22Rv1 (cell line): ENCODE measurements around the gene SATB1.

ENCODE experiments used
- ZFX ChIP-seq: fragments of 450-650 bp; IDR thresholded peaks from 2 replicates; pipeline ENCODE4 v1.6.1; 2017; ENCODE audit warnings: antibody characterized with exemption, borderline replicate concordance
- TF ChIP-seq, protein P1 (sequence below): fragments of 450-650 bp; IDR thresholded peaks from 2 replicates; pipeline ENCODE4 v1.5.1; 2017; ENCODE audit warnings: mild to moderate bottlenecking

GRCh38 chr3:18376682-18377081 lies 48.5 kb downstream of the SATB1 start:
- TF ChIP-seq, protein P1, sequence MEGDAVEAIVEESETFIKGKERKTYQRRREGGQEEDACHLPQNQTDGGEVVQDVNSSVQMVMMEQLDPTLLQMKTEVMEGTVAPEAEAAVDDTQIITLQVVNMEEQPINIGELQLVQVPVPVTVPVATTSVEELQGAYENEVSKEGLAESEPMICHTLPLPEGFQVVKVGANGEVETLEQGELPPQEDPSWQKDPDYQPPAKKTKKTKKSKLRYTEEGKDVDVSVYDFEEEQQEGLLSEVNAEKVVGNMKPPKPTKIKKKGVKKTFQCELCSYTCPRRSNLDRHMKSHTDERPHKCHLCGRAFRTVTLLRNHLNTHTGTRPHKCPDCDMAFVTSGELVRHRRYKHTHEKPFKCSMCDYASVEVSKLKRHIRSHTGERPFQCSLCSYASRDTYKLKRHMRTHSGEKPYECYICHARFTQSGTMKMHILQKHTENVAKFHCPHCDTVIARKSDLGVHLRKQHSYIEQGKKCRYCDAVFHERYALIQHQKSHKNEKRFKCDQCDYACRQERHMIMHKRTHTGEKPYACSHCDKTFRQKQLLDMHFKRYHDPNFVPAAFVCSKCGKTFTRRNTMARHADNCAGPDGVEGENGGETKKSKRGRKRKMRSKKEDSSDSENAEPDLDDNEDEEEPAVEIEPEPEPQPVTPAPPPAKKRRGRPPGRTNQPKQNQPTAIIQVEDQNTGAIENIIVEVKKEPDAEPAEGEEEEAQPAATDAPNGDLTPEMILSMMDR: no peak
- no peak for TF ChIP-seq ZFX
